CD14-positive monocyte (primary cell): Measurements from ENCODE around the gene MAP7. TPM values are rescaled to one million over a fixed set of nuclear protein-coding genes. Genes with fewer than 3 reads are reported as not detected.

Experiments used
- DNase-seq, 3 donors: peaks; one replicate each; pipeline ENCODE4 v3.0.0-alpha.2; 2011 to 2022
- H2AFZ ChIP-seq: 2 replicates; pipeline ENCODE4 v1.6.0; 2012; ENCODE audit warnings: mild to moderate bottlenecking, low read depth, low read length, inconsistent platforms; ENCODE audit not compliant: insufficient read depth, poor library complexity, severe bottlenecking
- H3K27ac ChIP-seq, 2 donors: 1 replicate in 1 of 2; 2 replicates in 1 of 2; pipeline ENCODE4 v1.5.1; 2012 to 2013; ENCODE audit warnings: low read length in 2 of 2, control low read depth in 1 of 2, inconsistent platforms in 1 of 2, low read depth in 1 of 2, mild to moderate bottlenecking in 1 of 2
- H3K27me3 ChIP-seq, 2 donors: one replicate each; pipeline versions ENCODE4 v1.6.0 to v1.6.1; 2011 to 2013; ENCODE audit warnings: low read length in 2 of 2; ENCODE audit not compliant: control insufficient read depth in 2 of 2, insufficient read depth in 2 of 2
- H3K36me3 ChIP-seq, 2 donors: replicated peaks in 1 of 2; 1 replicate in 1 of 2; 2 replicates in 1 of 2; pipeline versions ENCODE4 v1.5.1 to v1.6.1; 2012 to 2013; ENCODE audit warnings: low read length in 2 of 2, control low read depth in 1 of 2, inconsistent platforms in 1 of 2, mild to moderate bottlenecking in 1 of 2; ENCODE audit not compliant: insufficient read depth in 2 of 2, control insufficient read depth in 1 of 2
- H3K4me1 ChIP-seq, 2 donors: 1 replicate in 1 of 2; 2 replicates in 1 of 2; pipeline versions ENCODE4 v1.5.1 to v1.6.1; 2012 to 2013; ENCODE audit warnings: low read length in 2 of 2, control low read depth in 1 of 2, inconsistent platforms in 1 of 2, mild to moderate bottlenecking in 1 of 2, moderate library complexity in 1 of 2; ENCODE audit not compliant: insufficient read depth in 2 of 2, control insufficient read depth in 1 of 2
- H3K4me2 ChIP-seq: replicated peaks from 2 replicates; pipeline ENCODE3; 2012; ENCODE audit warnings: low read length, moderate library complexity, mild to moderate bottlenecking; ENCODE audit not compliant: poor library complexity, severe bottlenecking; ENCODE audit errors: extremely low read depth
- H3K4me3 ChIP-seq, 3 experiments: fragments of 200-600 bp in 1 of 3; sonication (generic) in 1 of 3; replicated peaks in 1 of 3; 1 replicate in 2 of 3; 2 replicates in 1 of 3; pipeline ENCODE4 v1.5.1; 2011 to 2013; ENCODE audit warnings: low read length in 3 of 3, mild to moderate bottlenecking in 3 of 3, control low read depth in 2 of 3, low read depth in 2 of 3, inconsistent platforms in 1 of 3, moderate library complexity in 1 of 3
- H3K79me2 ChIP-seq: 2 replicates; pipeline ENCODE4 v1.6.0; 2012; ENCODE audit warnings: mild to moderate bottlenecking, control low read depth, inconsistent platforms, low read length, moderate library complexity; ENCODE audit not compliant: insufficient read depth
- H3K9ac ChIP-seq: 2 replicates; pipeline ENCODE4 v1.6.0; 2017; ENCODE audit warnings: low read length, mild to moderate bottlenecking; ENCODE audit not compliant: insufficient read depth, poor library complexity, severe bottlenecking
- H3K9me3 ChIP-seq, 2 donors: replicated peaks in 1 of 2; 1 replicate in 1 of 2; 2 replicates in 1 of 2; pipeline versions ENCODE4 v1.5.1 to v1.6.1; 2012 to 2013; ENCODE audit warnings: low read length in 2 of 2, control low read depth in 1 of 2; ENCODE audit not compliant: control insufficient read depth in 1 of 2, insufficient read depth in 1 of 2
- H4K20me1 ChIP-seq: 2 replicates; pipeline ENCODE4 v1.6.0; 2012; ENCODE audit warnings: mild to moderate bottlenecking, low read length, control low read depth, moderate library complexity; ENCODE audit not compliant: insufficient read depth
- H3K27ac Mint-ChIP-seq, 7 donors: one replicate each; pipeline ENCODE4 v1.8.0; 2020; ENCODE audit warnings: mild to moderate bottlenecking in 7 of 7, mixed read lengths in 7 of 7, moderate library complexity in 6 of 7, inconsistent platforms in 2 of 7
- H3K27me3 Mint-ChIP-seq, 3 donors: one replicate each; pipeline ENCODE4 v1.8.0; 2021 to 2022; ENCODE audit warnings: low read depth in 3 of 3, mild to moderate bottlenecking in 3 of 3, mixed read lengths in 3 of 3, moderate library complexity in 3 of 3, inconsistent platforms in 1 of 3
- H3K36me3 Mint-ChIP-seq, 2 donors: one replicate each; pipeline ENCODE4 v1.8.0; 2020; ENCODE audit warnings: mixed read lengths in 2 of 2, inconsistent platforms in 1 of 2, mild to moderate bottlenecking in 1 of 2
- H3K4me1 Mint-ChIP-seq: one replicate; pipeline ENCODE4 v1.8.0; 2020; ENCODE audit warnings: mild to moderate bottlenecking, mixed read lengths
- H3K4me3 Mint-ChIP-seq, 2 donors: one replicate each; pipeline ENCODE4 v1.8.0; 2020; ENCODE audit warnings: mild to moderate bottlenecking in 2 of 2, mixed read lengths in 2 of 2, moderate library complexity in 1 of 2
- H3K9me3 Mint-ChIP-seq, 7 donors: one replicate each; pipeline ENCODE4 v1.8.0; 2020 to 2022; ENCODE audit warnings: mixed read lengths in 7 of 7, mild to moderate bottlenecking in 6 of 7, moderate library complexity in 6 of 7, inconsistent platforms in 2 of 7
- WGBS: methylation state at CpG from one replicate; pipeline ENCODE4 v1.1.5; 2013; ENCODE audit warnings: missing lambda C conversion rate; ENCODE audit not compliant: insufficient coverage; 5-methylcytosine and 5-hydroxymethylcytosine counted together
- intact Hi-C, 2 donors: fragments of 100-400 bp; cut with micrococcal nuclease; formaldehyde crosslinking; loops; one replicate each; pipeline versions ENCODE4 v1.15.0 to v1.15.1; 2023
- polyA plus RNA-seq, 3 donors: library from polyadenylated mRNA; depleted of rRNA in 1 of 3; unstranded in 2 of 3; stranded (reverse) in 1 of 3; fragments of 300-500 nt in 2 of 3; fragments of >200 nt in 1 of 3; fragmentation: Illumina TruSeq in 2 of 3; gene quantifications; 1 replicate in 2 of 3; 2 replicates in 1 of 3; pipeline ENCODE4 v1.2.3, GENCODE V29; 2012 to 2021
- TF ChIP-seq, protein P1 (sequence below): fragments of 200-600 bp; IDR thresholded peaks from one replicate; pipeline ENCODE4 v1.8.0; 2022; ENCODE audit warnings: antibody characterized with exemption, mild to moderate bottlenecking

Gene MAP7
- polyA plus RNA-seq, 3 donors, result 0.67 to 1.6 (median 1.2) TPM

DNA sequence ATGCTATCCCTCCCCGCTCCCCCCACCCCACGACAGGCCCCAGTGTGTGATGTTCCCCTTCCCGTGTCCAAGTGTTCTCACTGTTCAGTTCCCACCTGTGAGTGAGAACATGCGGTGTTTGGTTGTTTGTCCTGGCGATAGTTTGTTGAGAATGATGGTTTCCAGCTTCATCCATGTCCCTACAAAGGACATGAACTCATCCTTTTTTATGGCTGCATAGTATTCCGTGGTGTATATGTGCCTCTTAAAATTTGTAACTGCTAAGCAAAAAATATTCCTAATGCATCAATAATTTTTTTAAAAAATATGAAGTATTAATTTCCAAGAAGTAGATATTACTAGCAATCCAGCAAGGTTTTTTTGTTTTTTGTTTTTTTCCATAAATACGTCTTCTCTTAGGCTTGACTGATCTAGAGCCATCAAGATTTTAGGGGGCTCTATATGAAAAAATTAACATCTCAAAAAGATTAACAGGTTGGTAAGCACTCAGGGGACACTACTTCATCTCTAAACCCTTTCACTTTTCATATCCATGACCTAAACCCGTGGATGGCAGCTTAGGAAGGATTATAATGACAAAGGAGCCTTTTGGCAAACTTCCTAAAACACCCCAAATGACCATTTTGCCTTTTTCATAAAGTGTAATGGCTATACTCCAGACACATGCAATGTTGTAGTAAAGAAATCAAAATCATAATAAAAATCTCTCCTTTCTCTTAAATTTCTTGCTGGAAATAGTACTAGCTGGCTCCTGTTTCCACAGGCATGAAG lies 14.2 kb downstream of the MAP7 start:
- H3K36me3 Mint-ChIP-seq, result no peaks in the 10 kb centered on the region
- no peak overlapping the region for H3K4me3 Mint-ChIP-seq
- H3K4me2 ChIP-seq, result no peak overlapping the region
- H3K27ac ChIP-seq, result no peak overlapping the region
- no peaks in the 10 kb centered on the region for H3K36me3 ChIP-seq
- H3K4me1 ChIP-seq, result no peaks in the 10 kb centered on the region
- H3K79me2 ChIP-seq, result no peaks in the 10 kb centered on the region
- no peak overlapping the region for H3K4me3 ChIP-seq
- H3K27me3 Mint-ChIP-seq, result no peaks in the 10 kb centered on the region
- DNase-seq, result no peak
- no CpG with 5 or more reads among the region's 8 CpGs for WGBS
- intact Hi-C loops, result no loop called here
- peaks cover 0 to 4% (median 0%) of the 10 kb centered on the region in 7 donors for H3K9me3 Mint-ChIP-seq
- peaks cover 10% of the 10 kb centered on the region for H3K4me1 Mint-ChIP-seq
- no peaks in the 10 kb centered on the region for H3K27me3 ChIP-seq
- H3K9ac ChIP-seq, result no peak overlapping the region
- H2AFZ ChIP-seq, result no peak overlapping the region
- no peak overlapping the region for H3K27ac Mint-ChIP-seq
- H4K20me1 ChIP-seq, result no peaks in the 10 kb centered on the region
- H3K9me3 ChIP-seq, result no peaks in the 10 kb centered on the region
- TF ChIP-seq, protein P1, sequence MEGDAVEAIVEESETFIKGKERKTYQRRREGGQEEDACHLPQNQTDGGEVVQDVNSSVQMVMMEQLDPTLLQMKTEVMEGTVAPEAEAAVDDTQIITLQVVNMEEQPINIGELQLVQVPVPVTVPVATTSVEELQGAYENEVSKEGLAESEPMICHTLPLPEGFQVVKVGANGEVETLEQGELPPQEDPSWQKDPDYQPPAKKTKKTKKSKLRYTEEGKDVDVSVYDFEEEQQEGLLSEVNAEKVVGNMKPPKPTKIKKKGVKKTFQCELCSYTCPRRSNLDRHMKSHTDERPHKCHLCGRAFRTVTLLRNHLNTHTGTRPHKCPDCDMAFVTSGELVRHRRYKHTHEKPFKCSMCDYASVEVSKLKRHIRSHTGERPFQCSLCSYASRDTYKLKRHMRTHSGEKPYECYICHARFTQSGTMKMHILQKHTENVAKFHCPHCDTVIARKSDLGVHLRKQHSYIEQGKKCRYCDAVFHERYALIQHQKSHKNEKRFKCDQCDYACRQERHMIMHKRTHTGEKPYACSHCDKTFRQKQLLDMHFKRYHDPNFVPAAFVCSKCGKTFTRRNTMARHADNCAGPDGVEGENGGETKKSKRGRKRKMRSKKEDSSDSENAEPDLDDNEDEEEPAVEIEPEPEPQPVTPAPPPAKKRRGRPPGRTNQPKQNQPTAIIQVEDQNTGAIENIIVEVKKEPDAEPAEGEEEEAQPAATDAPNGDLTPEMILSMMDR, result no peak

- Histone ChIP-seq H3K36me3 (no peaks in the 10 kb centered on the region), H3K4me1 (no peaks in the 10 kb centered on the region), H3K9me3 (no peaks in the 10 kb centered on the region), H3K27ac (no peak overlapping the region), H3K9ac (no peak overlapping the region), H3K4me3 (no peak overlapping the region), H3K4me2 (no peak overlapping the region), H3K79me2 (no peaks in the 10 kb centered on the region), H2AFZ (no peak overlapping the region), H3K27me3 (no peaks in the 10 kb centered on the region), H4K20me1 (no peaks in the 10 kb centered on the region)
- DNase-seq, result no peak
- H3K27ac Mint-ChIP-seq, result no peak overlapping the region
- TF ChIP-seq, protein P1, result no peak
- no peak overlapping the region for H3K4me3 Mint-ChIP-seq
- WGBS, result 41% methylated on average over 3 of the region's 5 CpGs
- intact Hi-C loops, result no loop called here
- H3K36me3 Mint-ChIP-seq, result no peaks in the 10 kb centered on the region
- no peaks in the 10 kb centered on the region for H3K27me3 Mint-ChIP-seq
- H3K4me1 Mint-ChIP-seq, result peaks cover 10% of the 10 kb centered on the region
- H3K9me3 Mint-ChIP-seq, result peaks cover 0 to 4% (median 0%) of the 10 kb centered on the region in 7 donors
These were observed 15.0 kb downstream of the MAP7 start for GRCh38 chr6:136535017-136535765.
